Common myeloid progenitor, CD34-positive (primary cell): ENCODE measurements around the gene AR.
"Not testable (repeated sequence)": the region's sequence is repeated elsewhere in the genome, so short reads cannot be mapped to it uniquely, and the experiment has no call there.

Experiments used
- CTCF ChIA-PET: fragments of 350-600 bp; sonication (Branson Sonifier 250); formaldehyde crosslinking; loops from one replicate; lab custom pipeline; 2021; ENCODE audit warnings: antibody characterized with exemption; lab: Charles Lee
- POLR2A ChIA-PET: fragments of 350-600 bp; sonication (Branson Sonifier 250); formaldehyde crosslinking; loops from one replicate; lab custom pipeline; 2021; ENCODE audit warnings: antibody characterized with exemption; lab: Charles Lee
- DNase-seq, 3 donors: peaks; one replicate each; pipeline versions ENCODE4 v3.0.0 to v3.0.0-alpha.2; 2013
- H3K27ac ChIP-seq, 2 experiments: 1 replicate in 1 of 2; 2 replicates in 1 of 2; pipeline ENCODE4 v1.7.0; 2013; ENCODE audit warnings: inconsistent platforms in 2 of 2, low read length in 2 of 2, mild to moderate bottlenecking in 2 of 2, low read depth in 1 of 2, moderate library complexity in 1 of 2; ENCODE audit not compliant: severe bottlenecking in 2 of 2, insufficient read depth in 1 of 2, poor library complexity in 1 of 2
- H3K27me3 ChIP-seq, 5 experiments: replicated peaks in 2 of 5; 1 replicate in 3 of 5; 2 replicates in 2 of 5; pipeline versions ENCODE4 v1.6.1 to v1.7.0; 2013; ENCODE audit warnings: low read length in 4 of 5, mild to moderate bottlenecking in 2 of 5, moderate library complexity in 2 of 5, inconsistent platforms in 1 of 5; ENCODE audit not compliant: insufficient read depth in 5 of 5, control insufficient read depth in 4 of 5
- H3K36me3 ChIP-seq, 4 experiments: 1 replicate in 2 of 4; 2 replicates in 2 of 4; pipeline versions ENCODE4 v1.6.1 to v1.7.0; 2013; ENCODE audit warnings: low read length in 3 of 4, control low read depth in 1 of 4, mild to moderate bottlenecking in 1 of 4; ENCODE audit not compliant: control insufficient read depth in 4 of 4, insufficient read depth in 4 of 4
- H3K4me1 ChIP-seq, 4 experiments: 1 replicate in 3 of 4; 2 replicates in 1 of 4; pipeline versions ENCODE4 v1.6.1 to v1.7.1; 2013; ENCODE audit warnings: low read length in 3 of 4, mild to moderate bottlenecking in 3 of 4, control low read depth in 1 of 4, inconsistent platforms in 1 of 4, moderate library complexity in 1 of 4; ENCODE audit not compliant: control insufficient read depth in 4 of 4, insufficient read depth in 4 of 4; ENCODE audit errors: control extremely low read depth in 1 of 4
- H3K4me3 ChIP-seq, 7 experiments: 1 replicate in 4 of 7; 2 replicates in 3 of 7; pipeline versions ENCODE4 v1.5.1 to v1.7.0; 2013; ENCODE audit warnings: mild to moderate bottlenecking in 7 of 7, low read length in 6 of 7, moderate library complexity in 6 of 7, inconsistent platforms in 2 of 7, low read depth in 2 of 7, control low read depth in 1 of 7; ENCODE audit not compliant: insufficient read depth in 4 of 7, control insufficient read depth in 1 of 7; ENCODE audit errors: extremely low read depth in 1 of 7
- H3K9me3 ChIP-seq, 5 experiments: 1 replicate in 4 of 5; 2 replicates in 1 of 5; pipeline versions ENCODE4 v1.6.1 to v1.7.1; 2013; ENCODE audit warnings: low read length in 4 of 5, mild to moderate bottlenecking in 2 of 5, inconsistent platforms in 1 of 5, low read depth in 1 of 5, moderate library complexity in 1 of 5; ENCODE audit not compliant: control insufficient read depth in 4 of 5, insufficient read depth in 2 of 5; ENCODE audit errors: control extremely low read depth in 1 of 5
- whole genome bisulfite sequencing: methylation state at CpG from one replicate; pipeline ENCODE4 v1.1.5; 2013; ENCODE audit not compliant: insufficient coverage; 5-methylcytosine and 5-hydroxymethylcytosine counted together

AR gene

GRCh38 chrX:67636532-67636931 is 92.7 kb downstream of the AR start:
- no peak overlapping the region for H3K4me3 ChIP-seq
- no peaks in the 10 kb centered on the region for H3K9me3 ChIP-seq
- CTCF ChIA-PET = no interaction called here
- no peak for DNase-seq
- no peaks in the 10 kb centered on the region for H3K4me1 ChIP-seq
- H3K27ac ChIP-seq = no peak overlapping the region
- H3K27me3 ChIP-seq = peaks cover 0 to 2% (median 0%) of the 10 kb centered on the region in 5 experiments
- POLR2A ChIA-PET = no interaction called here
- H3K36me3 ChIP-seq = no peaks in the 10 kb centered on the region

- H3K36me3 ChIP-seq, H3K9me3 ChIP-seq, DNase-seq, CTCF ChIA-PET, H3K27me3 ChIP-seq, POLR2A ChIA-PET, H3K27ac ChIP-seq, H3K4me1 ChIP-seq, H3K4me3 ChIP-seq: not testable (repeated sequence)
- 100% methylated on average over 2 of the region's 3 CpGs for WGBS
Observed at GRCh38 chrX:67637293-67637692, 93.5 kb downstream of the AR start.

- H3K9me3 ChIP-seq = no peaks in the 10 kb centered on the region
- no peak for DNase-seq
- CTCF ChIA-PET = no interaction called here
- POLR2A ChIA-PET = no interaction called here
- no peaks in the 10 kb centered on the region for H3K27me3 ChIP-seq
- WGBS = 84% methylated on average over 4 of the region's 4 CpGs
- no peak overlapping the region for H3K4me3 ChIP-seq
- no peaks in the 10 kb centered on the region for H3K4me1 ChIP-seq
- no peak overlapping the region for H3K27ac ChIP-seq
- no peaks in the 10 kb centered on the region for H3K36me3 ChIP-seq
Observed at GRCh38 chrX:67648361-67648760, 104.5 kb downstream of the AR start.

GRCh38 chrX:67651437-67652142 is 107.8 kb downstream of the AR start:
- H3K36me3 ChIP-seq = no peaks in the 10 kb centered on the region
- POLR2A ChIA-PET = no interaction called here
- no peaks in the 10 kb centered on the region for H3K9me3 ChIP-seq
- CTCF ChIA-PET = no interaction called here
- H3K27me3 ChIP-seq = no peaks in the 10 kb centered on the region
- WGBS = 85% methylated on average over 3 of the region's 6 CpGs
- DNase-seq = no peak
- H3K27ac ChIP-seq = no peak overlapping the region
- H3K4me3 ChIP-seq = no peak overlapping the region
- no peaks in the 10 kb centered on the region for H3K4me1 ChIP-seq

DNA sequence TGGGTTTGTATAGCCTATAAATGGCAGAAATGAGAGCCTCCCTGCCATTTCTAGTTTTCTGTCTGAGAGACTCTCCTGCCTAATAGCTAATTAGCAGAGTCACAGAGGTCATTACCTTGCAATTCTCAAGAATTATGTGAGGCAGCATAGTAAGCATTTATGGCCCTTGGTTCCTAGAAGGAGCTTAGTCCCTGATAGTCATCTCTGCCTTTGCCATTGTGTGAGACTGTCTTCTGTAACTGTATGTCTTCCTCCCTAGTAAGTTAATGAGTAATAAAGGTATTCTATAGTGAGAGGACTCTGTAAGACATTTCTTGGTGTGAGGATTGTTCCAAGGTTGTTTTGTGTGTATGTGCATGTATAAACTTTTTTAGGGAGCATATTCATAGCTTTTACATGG is 108.7 kb downstream of the AR start:
- Histone ChIP-seq H3K27ac (no peak overlapping the region), H3K9me3 (no peaks in the 10 kb centered on the region), H3K4me3 (no peak overlapping the region), H3K4me1 (no peaks in the 10 kb centered on the region), H3K36me3 (no peaks in the 10 kb centered on the region), H3K27me3 (no peaks in the 10 kb centered on the region)
- DNase-seq = no peak
- ChIA-PET CTCF (no interaction called here), POLR2A (no interaction called here)

DNA sequence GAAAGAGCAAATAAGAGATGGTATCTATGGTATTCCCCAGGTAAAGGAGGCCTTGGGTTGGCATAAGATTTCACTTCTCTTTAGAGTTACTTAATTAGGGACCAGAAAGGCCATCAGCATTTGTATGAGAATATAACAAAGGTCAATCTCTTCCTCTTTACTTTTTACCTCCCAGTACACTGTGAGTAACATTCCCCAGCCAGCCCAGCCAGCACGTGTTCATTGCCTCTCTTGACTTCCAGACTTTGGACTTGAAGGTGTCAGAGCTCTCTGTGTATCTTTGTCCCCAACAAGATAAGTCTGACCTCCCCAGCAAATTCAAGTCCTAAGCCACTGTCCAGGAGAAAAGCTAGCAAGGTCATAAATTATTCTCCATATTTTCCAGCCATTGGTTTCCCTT is 110.5 kb downstream of the AR start:
- no peaks in the 10 kb centered on the region for H3K27me3 ChIP-seq

DNA sequence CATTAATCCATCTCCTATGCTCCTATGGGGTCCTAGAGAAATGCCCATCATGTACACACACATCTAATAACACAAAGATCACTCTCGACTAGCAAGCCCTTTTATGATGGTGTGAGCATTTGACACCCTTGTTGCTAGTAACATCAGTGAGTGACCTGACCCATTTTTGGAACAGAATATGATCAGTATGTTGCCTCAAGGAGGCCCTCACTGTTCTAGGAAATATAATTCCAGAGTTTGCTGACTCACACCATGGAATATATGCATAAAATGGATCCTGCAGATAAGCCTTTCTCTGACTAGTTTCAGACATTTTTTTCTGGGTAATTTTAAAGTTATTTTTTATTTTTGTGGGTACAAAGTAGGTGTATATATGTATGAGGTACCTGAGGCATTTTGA is 121.8 kb downstream of the AR start:
- POLR2A ChIA-PET = no interaction called here
- Histone ChIP-seq H3K4me1 (no peaks in the 10 kb centered on the region), H3K9me3 (peaks cover 0 to 9% (median 0%) of the 10 kb centered on the region in 5 experiments), H3K36me3 (no peaks in the 10 kb centered on the region), H3K4me3 (no peak overlapping the region), H3K27ac (no peak overlapping the region), H3K27me3 (no peaks in the 10 kb centered on the region)
- no peak for DNase-seq
- CTCF ChIA-PET = no interaction called here
- WGBS = no CpG with 5 or more reads among the region's 1 CpG

More for the DNA sequence above, 110.5 kb downstream of the AR start:
- H3K4me3 ChIP-seq = no peak overlapping the region
- no peaks in the 10 kb centered on the region for H3K36me3 ChIP-seq
- 45% methylated on average over 1 of the region's 1 CpG for WGBS
- H3K4me1 ChIP-seq = no peaks in the 10 kb centered on the region
- ChIA-PET POLR2A (interaction anchor here (0.6 kb wide), 1 partner anchor 138 kb away, joined by 4 read pairs; no protein-coding TSS in a partner anchor), CTCF (no interaction called here)
- DNase-seq = no peak
- no peak overlapping the region for H3K27ac ChIP-seq
- H3K9me3 ChIP-seq = no peaks in the 10 kb centered on the region
